Activated gamma-delta T cell (primary cell): Measurements from ENCODE around the gene IQSEC3.

Experiments used
- DNase-seq: peaks from one replicate; lab custom pipeline; 2025; lab: John Stamatoyannopoulos, UW

IQSEC3 gene

DNA sequence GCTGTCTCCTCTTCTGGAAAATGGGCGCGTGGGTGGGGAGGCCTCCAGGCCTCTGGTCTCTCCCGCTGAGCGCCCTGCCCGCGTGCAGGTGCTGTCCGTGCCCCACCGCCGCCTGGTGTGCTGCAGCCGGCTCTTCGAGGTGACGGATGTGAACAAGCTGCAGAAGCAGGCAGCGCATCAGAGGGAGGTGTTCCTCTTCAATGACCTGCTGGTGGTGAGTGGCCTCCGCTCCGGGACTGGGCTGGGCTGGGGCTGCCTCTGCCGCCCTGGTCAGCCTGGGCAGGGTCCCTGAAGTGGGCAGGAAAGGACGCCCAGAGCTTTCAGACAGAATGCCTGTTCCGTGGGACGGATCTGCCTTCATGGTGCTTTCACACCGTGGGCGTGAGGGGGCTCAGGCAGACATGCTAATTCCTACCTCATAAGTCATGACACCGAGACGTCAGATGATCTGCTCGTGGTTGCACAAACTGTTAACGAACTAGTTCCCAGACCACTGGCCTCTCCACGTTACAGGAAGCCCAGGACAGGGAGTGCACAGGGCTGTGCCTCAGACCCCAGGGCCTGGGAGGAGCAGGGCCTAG, 96.9 kb downstream of the IQSEC3 start:
- DNase-seq, result no peak

DNA sequence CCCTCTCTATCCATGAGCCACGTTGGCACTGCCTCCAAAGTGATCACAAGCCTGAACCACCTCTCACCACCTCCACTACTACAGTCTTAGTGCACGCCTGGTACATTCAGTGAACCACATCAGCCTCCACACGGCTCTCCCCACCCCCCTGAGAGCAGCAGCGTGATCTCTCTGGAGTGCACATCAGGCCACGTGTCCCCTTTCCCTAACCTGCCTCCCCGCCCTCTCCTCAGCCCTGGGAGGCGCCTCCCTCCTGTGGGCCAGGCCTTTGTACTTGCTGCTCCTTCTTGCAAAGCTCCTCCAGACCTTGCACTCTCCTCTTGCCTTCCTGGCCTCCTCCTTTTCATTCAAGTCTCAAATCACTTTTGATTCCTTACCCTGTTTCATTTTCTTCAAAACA, 97.6 kb downstream of the IQSEC3 start:
- DNase-seq, result no peak

DNA sequence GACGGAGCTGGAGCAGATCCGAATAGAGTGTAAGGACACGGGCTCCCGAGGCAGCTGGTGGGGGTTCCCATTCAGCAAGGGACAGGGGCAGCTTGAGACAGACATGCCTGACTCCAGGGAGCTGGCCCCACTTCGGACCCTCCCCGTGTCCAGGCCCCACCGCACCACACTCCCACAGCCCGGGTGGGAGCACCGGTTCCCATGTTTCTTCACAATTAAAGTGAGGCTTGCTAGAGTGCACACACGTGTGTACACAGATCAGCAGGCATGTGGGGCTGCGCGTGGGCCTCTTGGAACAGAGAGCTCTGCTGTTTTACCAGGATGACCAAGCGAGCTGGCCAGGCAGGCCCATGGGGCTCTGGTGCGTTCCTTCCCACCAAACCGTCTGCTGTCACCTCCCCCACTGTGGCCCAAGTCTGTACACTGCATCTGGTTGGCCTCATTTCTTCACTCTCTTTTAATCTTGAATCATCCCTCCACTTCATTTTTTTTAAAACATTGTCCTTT, 99.3 kb downstream of the IQSEC3 start:
- no peak for DNase-seq

DNA sequence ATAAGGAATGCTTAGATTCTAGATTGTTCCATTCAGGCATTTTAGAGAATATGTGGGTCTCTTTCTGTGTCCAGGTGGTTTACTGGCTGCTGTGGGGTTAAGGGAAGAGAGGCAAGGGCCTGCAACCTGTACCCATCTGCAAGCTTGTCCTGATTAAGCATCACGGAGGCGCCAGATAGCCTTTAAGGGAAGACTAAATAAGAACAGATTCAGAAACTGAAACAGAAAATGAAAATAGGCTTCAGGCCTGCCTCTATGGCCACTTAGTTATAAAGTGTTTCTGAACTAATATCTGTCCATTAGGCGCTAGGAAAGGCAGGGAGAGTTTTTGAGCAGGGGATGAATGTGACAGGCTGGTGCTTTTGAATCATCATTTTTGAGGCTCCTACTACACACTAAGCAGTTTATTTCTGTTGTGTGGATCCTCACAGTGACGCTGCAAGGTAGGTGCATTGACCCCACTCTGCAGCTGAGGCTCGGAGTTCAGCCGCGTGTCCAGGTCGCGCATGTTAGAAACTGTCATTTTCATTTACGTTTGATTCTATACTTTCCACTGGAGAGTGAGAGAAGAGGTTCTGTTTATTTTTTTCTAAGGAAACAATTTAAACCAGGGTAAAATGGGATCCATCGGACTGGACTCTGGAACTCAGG, 100.0 kb downstream of the IQSEC3 start:
- DNase-seq, result no peak

DNA sequence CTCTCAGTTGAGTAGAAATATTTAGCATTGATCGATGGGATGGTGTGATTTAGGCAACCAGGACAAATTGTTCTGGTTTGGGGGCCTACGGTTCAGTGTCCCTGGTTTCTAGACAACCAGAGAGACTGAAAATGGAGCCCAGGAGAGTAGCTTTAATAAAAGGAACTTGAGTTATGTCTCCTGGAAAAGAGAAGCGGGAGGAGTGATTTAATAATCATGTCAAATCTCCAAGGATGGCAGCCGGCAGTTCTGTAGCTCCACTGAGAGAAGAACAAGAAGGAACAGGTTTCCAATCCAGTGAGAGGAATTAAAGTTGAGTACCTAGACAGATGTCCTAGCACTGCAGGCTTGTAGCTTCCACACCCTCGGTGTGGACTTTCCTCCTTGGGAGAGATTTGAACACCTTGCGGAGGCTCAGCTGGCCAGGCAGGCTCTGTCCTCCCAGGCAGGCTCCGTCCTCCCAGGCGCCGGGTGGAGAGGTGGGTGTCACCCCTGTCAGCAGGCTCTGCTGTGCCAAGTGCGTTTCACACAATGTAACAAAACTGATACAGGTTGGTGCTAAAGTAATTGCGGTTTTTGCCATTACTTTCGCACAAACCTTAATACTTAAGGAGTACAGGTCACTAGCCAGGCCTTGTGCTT, 101.5 kb downstream of the IQSEC3 start:
- DNase-seq, result no peak

DNA sequence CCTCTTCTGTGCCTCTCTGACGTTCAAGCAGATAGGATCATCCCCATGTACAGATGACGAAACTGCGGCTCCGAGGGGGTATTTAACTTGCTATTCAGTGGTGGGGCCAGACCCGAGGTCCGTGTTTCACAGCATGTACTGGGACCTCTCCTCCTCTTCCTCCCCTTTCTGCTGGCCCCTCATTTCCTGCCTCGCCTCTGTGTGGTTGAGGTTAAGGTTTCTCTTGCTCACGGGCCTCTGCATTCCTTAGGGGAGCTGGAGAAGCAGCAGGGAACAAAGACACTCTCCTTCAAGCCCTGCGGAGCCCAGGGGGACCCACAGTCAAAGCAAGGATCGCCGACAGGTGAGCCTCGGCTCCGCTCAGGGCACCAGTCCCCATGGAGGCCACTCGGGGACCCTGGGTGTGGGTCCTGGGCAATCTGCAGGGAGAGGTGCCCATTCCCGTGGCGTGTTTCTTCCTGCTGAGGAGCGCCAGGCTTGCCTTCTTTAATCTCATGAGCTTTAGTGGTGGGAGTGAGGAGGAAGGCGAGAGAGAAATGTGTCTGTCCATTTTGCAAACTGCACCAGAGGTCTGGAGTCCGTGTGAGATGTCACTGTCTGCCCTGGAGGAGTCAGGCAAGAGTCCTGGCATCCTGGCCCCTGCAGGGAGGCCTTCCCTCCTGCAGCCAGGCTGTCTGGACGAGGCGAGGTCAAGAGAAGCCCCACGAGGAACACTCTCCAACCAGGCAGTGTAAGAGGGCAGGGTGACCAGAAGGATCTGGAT, 102.4 kb downstream of the IQSEC3 start:
- DNase-seq, result no peak

DNA sequence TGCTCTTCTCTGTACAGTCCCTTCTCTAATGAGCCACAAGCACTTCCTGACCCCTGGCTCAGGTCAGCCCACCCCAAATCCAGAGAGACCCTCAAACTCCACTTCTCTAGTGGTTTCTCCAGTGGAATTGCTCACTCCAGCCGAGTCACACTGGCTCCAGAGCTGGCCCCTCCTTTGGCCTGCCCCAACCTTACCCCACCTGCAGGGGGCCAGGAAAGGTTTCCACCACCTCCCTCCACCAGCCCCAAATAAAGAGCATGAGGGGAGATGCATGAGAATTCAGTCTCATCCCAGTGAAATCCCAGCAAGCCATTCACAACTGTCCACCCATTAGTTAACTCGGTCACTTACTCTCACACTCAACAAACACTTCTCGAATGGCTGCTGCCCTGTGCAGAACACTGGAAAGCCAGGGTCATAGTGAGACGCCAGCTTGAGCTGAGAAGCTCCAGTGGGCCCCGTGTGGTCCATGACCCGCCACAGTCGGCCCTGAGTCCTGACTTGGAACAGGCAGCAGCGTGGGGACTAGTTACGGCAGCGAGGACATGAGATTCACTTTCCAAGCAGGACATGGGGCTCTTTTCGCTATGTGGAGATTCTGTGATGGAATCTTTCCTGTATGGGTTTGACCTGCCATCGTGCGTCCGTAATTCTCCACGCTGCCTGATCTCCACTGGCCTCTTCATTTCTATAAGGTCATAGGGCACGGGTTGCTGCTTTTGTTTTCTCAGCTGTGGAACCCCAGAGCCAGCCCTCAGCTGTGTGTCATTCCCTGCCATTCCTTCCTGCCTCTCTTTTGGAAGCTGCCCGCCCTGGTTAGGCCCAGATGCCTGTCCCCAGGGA, 103.2 kb downstream of the IQSEC3 start:
- no peak for DNase-seq

DNA sequence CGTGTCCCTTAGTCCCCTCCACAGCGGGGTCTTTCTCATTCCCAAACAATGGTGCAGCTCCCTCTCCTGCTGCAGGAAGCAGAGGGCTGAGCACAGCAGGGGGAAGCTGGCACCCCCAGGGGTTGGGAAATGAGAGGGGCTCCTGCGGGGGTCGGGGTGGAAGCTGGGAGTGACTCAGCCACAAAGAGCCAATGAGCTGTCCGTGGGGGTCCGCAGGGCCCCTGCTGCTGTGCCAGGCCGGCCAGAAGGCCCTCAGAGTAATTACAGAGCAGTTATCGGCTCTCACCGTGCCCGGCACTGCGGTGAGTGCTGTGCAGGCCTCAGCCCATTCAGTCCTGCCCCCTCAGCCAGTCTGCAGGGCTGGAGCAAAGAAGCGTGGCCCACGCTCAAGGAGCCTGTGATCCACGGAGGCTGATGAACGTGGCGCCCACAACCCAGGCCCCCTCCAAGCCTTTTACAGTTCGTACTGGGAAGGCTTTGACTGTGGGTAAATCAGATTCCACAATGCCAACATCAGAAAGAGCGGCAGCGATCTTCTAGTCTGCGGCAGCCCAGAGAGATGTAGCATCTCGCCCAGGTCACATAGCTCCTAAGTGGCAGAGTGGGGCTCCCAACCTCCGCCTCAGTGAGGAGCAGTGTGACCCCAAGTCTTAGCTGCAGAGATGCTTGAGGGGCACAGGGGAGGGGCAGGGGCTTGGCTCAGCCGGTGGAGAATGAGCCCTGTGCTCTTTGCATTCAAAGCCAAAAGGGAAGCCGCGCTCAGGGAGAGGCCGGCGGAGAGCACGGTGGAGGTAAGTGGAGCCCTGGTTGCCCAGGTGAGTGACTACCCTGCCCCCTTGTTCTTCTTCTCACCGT, 104.0 kb downstream of the IQSEC3 start:
- no peak for DNase-seq

DNA sequence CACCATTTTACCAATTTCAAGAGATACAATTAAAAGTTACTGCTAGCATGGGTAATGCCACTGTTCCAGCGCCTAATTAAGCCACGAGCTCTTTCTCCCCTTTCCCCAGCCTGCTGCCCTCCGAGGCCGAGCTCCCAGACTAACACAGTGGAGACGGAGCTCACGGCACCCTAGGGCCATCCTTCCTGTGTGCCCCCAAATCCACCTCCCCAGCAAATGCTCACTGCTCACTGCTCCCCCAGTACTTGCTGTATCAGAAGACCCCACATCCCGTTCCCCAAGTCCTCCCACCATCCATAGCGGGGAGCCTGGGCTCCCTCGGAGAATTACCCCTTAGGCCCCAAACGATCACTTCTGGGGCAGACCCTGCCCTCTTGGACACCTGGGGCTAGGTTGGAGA, 104.7 kb downstream of the IQSEC3 start:
- DNase-seq, result no peak

DNA sequence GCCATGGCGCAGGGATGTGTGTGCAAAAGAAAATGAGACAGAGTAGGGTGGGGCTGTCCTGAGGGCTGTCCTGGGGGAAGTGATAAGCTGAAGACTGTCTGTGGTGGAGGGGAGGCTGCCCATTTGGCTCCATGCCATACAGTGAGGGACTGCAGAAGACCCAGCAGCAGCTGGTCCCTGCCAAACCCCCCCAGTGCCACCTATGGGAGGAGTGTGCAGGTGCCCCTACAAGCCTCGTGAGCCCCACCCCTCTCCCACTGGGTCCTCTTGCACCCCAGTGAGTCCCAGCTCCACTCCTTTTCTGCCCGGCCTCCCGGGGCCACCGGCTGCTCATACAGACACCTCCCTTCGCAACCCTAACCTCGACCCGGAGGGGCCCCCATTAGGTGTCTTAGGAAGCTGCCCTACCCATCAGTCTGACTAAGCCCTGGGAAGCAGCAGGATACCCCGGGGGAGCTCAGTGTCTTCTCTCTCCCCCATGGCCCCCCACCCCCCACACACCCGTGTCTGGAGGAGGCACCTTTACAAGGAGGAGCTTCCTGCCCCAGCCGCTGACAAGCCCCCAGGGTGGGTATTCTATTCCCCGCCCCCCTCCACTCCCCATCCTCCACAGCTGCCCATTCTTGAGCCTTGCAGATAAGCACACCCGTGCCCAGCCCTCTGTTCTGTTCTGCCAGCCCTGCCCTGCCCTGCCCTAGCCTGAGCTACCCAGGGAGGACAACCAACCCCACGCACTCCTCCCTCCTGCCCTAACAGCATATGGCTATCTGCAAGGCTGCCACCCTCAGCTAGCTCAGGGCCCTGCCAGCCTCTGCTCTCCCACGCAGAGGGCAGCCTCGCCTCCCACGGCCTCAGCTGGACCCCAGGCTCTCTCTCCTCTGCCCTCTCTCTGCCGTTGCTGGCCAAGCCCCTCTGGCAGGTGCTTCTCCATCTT, 105.4 kb downstream of the IQSEC3 start:
- DNase-seq, result no peak

DNA sequence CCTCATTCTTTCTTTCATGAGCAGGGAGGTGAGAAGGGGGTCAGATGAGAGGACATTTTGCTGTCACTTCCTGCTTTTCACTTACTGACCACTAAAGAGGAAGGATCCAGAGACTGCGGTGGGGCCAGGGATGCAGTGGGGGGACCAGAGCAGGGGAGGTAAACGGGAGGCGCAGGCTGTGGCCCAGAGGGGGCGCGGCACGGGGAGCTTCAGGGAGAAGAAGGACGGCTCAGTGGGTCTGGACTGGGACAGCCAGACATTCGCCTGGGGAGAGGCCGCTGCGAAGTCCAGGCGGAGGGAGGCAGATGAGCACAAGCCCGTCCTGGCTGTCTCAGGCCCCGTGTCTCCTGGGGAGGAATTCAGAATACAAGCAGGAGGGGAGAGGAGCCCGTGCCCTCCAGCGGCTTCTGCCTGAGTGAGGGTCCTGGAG, 106.2 kb downstream of the IQSEC3 start:
- no peak for DNase-seq

DNA sequence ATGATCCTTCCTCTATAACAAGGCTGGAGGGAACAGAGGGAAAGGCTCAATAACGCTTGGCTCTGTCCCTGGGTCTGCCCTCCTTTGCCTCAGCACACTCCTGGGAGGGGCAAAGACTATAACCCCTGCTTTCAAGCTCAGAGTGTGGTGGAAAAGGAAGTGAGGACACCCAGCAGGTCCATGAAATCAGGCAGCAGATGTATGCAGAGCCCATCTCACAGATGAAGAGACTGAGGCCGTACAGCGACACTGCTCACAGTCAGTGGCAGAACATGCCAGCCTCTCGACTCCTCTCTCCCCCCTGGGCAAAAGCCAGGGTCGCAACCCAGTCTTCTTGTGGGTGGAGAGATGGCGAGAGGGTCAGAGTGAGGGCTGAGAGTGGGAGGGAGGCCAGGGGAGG, 107.6 kb downstream of the IQSEC3 start:
- DNase-seq, result no peak

DNA sequence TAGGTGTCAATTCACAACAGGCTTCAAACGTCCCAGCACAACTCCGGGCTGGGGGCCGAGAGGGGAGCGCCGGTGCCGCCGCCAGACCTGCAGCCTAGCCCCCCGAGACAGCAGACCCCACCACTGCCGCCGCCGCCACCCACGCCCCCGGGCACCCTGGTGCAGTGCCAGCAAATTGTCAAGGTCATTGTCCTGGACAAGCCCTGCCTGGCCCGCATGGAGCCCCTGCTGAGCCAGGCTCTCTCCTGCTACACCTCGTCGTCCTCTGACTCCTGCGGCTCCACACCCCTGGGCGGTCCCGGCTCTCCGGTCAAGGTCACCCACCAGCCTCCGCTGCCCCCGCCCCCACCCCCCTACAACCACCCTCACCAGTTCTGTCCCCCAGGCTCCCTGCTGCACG, 108.0 kb downstream of the IQSEC3 start:
- no peak for DNase-seq

DNA sequence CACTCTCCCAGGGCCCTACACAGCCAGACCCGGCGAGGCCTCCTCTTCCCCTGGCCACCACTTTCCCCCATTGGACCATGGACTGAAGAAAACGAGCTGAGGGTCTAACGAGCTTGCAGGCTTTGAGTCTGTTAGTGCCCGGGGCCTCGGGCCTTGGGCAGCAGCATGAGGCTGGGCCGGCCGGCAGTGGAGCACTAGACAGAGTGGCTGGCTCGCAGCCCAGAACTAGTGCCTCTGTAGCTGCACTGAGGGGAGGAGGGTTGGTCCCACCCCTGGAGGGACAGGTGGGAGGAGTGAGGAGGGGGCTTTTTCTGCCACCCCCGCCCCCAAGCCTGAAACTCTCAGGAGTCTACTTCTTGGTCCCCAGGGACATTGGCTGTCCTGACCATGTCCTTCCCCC, 108.7 kb downstream of the IQSEC3 start:
- DNase-seq, result no peak

DNA sequence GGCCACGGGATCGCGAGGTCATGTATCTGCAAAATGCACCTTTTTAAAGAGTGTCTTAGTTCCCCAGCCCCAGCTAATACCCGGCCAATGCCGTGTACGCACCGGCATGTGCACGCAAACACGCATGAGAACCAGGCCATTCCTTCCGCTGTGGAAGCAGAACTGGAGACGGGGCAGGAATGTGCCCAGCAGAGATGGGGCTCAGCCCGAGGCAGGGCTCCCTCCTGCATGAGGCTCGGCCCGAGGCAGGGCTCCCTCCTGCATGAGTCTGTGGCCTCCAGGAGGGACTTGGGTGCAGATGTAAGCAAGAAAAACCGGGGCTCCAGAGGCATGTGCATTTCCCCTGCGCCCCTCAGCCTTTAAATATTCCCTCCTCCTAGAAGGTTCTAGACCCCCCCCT, 109.2 kb downstream of the IQSEC3 start:
- DNase-seq, result no peak

DNA sequence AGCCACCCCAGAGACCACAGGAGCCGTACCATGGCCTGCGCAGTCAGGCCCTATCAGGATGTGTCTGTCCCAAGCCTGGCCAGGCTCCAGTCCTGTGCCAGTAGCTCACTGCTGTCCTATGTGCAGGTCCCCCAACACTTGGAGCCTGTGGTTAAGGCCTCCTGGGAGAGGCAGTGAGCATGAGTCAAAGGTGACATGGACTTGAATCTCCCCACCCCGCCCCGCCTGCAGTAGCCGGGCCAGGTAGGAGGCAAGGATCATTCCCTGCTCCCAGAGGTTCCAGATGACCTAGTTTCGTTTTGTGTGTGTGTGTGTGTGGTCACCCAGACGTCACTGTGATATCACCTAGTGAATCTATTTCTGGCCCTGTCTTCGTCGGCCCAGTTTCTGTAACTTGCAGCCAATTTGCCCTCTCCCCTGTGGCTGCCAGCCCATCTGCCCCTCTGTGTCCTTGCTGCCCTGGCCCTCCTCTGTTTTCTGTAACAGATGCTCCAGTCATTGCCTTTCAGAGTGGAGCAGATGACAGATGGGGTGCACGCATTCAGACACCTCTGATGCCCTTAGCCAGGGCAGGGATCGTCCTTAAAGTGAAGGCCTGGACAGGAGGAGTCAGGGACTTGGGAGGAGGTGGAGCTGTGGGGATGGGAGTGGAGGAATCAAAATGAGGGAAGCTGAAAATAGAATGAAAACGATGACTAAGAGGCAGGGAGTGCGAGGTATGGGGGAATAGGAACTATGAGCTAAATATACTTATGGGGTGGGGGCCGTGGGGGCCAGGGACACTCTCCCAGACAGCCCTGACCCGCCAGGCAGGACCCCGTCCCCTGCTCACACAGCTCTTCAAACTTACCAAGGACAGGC, 110.0 kb downstream of the IQSEC3 start:
- no peak for DNase-seq

DNA sequence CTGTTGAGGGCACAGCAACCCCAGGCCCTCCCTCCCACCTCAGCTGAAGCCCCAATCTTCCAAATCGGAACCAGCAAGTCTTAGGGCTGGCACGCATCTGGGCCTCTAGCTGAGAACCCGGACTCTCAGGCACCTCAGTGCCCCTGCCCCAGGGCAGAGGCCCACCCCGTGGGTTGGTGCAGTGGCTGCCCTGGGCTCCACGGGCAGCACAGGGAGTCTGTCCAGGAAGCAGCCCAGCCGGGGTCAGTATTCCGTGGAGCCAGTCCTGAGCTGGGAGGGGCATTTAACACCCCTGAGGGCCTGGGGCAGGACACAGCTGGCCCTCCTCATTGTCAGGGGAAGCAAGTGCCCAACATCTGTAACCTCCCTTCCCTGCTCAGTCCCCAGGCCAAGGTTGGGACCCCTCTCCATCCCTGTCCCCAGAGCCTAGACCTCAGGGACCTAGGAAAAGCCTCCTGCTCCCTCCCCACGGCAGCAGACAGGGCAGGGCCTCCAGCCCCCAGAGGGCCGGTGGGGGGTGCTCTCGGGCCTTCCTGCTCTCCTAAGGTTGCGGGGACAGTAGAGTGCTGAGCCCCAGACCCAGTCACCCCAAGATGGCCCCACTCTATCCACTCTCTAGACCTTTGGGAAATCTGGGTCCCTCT, 110.9 kb downstream of the IQSEC3 start:
- no peak for DNase-seq
